Progenitor cell of endocrine pancreas (in vitro differentiated cells): ENCODE measurements around the gene FYN. TPM values are rescaled to one million over a fixed set of nuclear protein-coding genes. Genes with fewer than 3 reads are reported as not detected.

Source experiments
- DNase-seq: peaks from one replicate; pipeline ENCODE4 v3.0.0; 2021; ENCODE audit warnings: low spot score; ENCODE audit not compliant: unreplicated experiment
- H3K27ac Mint-ChIP-seq: 2 replicates; pipeline ENCODE4 v1.8.0; 2021; ENCODE audit warnings: mild to moderate bottlenecking, moderate library complexity, mixed read lengths
- H3K27me3 Mint-ChIP-seq: 2 replicates; pipeline ENCODE4 v1.8.0; 2021; ENCODE audit warnings: mixed read lengths
- H3K36me3 Mint-ChIP-seq: 2 replicates; pipeline ENCODE4 v1.8.0; 2022; ENCODE audit warnings: mixed read lengths; ENCODE audit not compliant: insufficient read depth
- H3K4me1 Mint-ChIP-seq: 2 replicates; pipeline ENCODE4 v1.8.0; 2021; ENCODE audit warnings: low read depth, mixed read lengths
- H3K4me3 Mint-ChIP-seq: 2 replicates; pipeline ENCODE4 v1.8.0; 2021; ENCODE audit warnings: low read depth, mild to moderate bottlenecking, moderate library complexity, mixed read lengths
- H3K9me3 Mint-ChIP-seq: 2 replicates; pipeline ENCODE4 v1.8.0; 2021; ENCODE audit warnings: low read depth, mixed read lengths
- CTCF ChIP-seq: fragments of 200-600 bp; sonication (generic); IDR thresholded peaks from one replicate; pipeline ENCODE4 v1.5.0; 2021; ENCODE audit warnings: antibody characterized with exemption, mild to moderate bottlenecking; ENCODE audit not compliant: unreplicated experiment
- total RNA-seq: library from RNA; stranded (reverse); gene quantifications from 2 replicates; pipeline ENCODE4 v1.2.1, GENCODE V29; 2021

FYN gene
- total RNA-seq, 1 donor from 2014 or later, result 169 TPM

GRCh38 chr6:111861431-111861885, 11.8 kb downstream of the FYN start:
- TF ChIP-seq CTCF, result no peak
- Mint-ChIP-seq H3K9me3 (no peaks in the 10 kb centered on the region), H3K4me3 (no peak overlapping the region), H3K27me3 (no peaks in the 10 kb centered on the region), H3K36me3 (peaks cover 4% of the 10 kb centered on the region), H3K27ac (no peak overlapping the region), H3K4me1 (peaks cover 62% of the 10 kb centered on the region)
- no peak for DNase-seq

- no peak overlapping the region for H3K4me3 Mint-ChIP-seq
These were observed 14.9 kb downstream of the FYN start for GRCh38 chr6:111858347-111858746.

GRCh38 chr6:111857674-111858337, 15.4 kb downstream of the FYN start:
- no peak overlapping the region for H3K27ac Mint-ChIP-seq
- H3K27me3 Mint-ChIP-seq, result no peaks in the 10 kb centered on the region
- DNase-seq, result no peak
- peaks cover 2% of the 10 kb centered on the region for H3K36me3 Mint-ChIP-seq
- TF ChIP-seq CTCF, result no peak
- H3K4me3 Mint-ChIP-seq, result no peak overlapping the region
- no peaks in the 10 kb centered on the region for H3K9me3 Mint-ChIP-seq
- peaks cover 40% of the 10 kb centered on the region for H3K4me1 Mint-ChIP-seq

More at GRCh38 chr6:111858347-111858746, 14.9 kb downstream of the FYN start:
- Mint-ChIP-seq H3K4me1 (peaks cover 38% of the 10 kb centered on the region), H3K36me3 (peaks cover 2% of the 10 kb centered on the region), H3K27ac (no peak overlapping the region), H3K9me3 (no peaks in the 10 kb centered on the region), H3K27me3 (no peaks in the 10 kb centered on the region)
- no peak for DNase-seq
- no peak for TF ChIP-seq CTCF

- Mint-ChIP-seq H3K9me3 (no peaks in the 10 kb centered on the region), H3K27me3 (no peaks in the 10 kb centered on the region), H3K27ac (no peak overlapping the region), H3K4me1 (peaks cover 40% of the 10 kb centered on the region), H3K4me3 (no peak overlapping the region), H3K36me3 (peaks cover 2% of the 10 kb centered on the region)
- no peak for DNase-seq
- TF ChIP-seq CTCF, result no peak
These were observed 17.5 kb downstream of the FYN start for GRCh38 chr6:111855753-111856152.

GRCh38 chr6:111854683-111855082, 18.6 kb downstream of the FYN start:
- H3K36me3 Mint-ChIP-seq, result no peaks in the 10 kb centered on the region
- no peaks in the 10 kb centered on the region for H3K27me3 Mint-ChIP-seq
- H3K9me3 Mint-ChIP-seq, result no peaks in the 10 kb centered on the region
- no peak overlapping the region for H3K4me3 Mint-ChIP-seq
- H3K27ac Mint-ChIP-seq, result no peak overlapping the region
- peaks cover 40% of the 10 kb centered on the region for H3K4me1 Mint-ChIP-seq
- no peak for TF ChIP-seq CTCF
- DNase-seq, result no peak
